ENCODE results near the gene CUL9. TPM values are rescaled to one million over a fixed set of nuclear protein-coding genes. Genes with fewer than 3 reads are reported as not detected.

CUL9 gene
- total RNA-seq, 1 donor from 2014 or later, result 11.1 TPM

GRCh38 chr6:43242908-43243663 is 61.1 kb downstream of the CUL9 start, which contains the start of gene TTBK1:
Gene TTBK1, plus strand, starts transcription at chr6:43243481. Its CDS starts 3,180 bp downstream, at chr6:43246661.
- no peaks in the 10 kb centered on the region for H4K20me1 ChIP-seq (ENCODE audit: insufficient read depth, low read length)
- Mint-ChIP-seq H3K27me3 (ENCODE audit: low read depth, unreplicated experiment) (peaks cover 8% of the 10 kb centered on the region), H3K4me1 (ENCODE audit: low read depth, unreplicated experiment) (no peaks in the 10 kb centered on the region), H3K36me3 (ENCODE audit: low read depth, unreplicated experiment) (peaks cover 3% of the 10 kb centered on the region), H3K4me3 (ENCODE audit: unreplicated experiment) (no peak within 1 kb of the TSS), H3K9me3 (ENCODE audit: unreplicated experiment) (peaks cover 11% of the 10 kb centered on the region), H3K27ac (ENCODE audit: unreplicated experiment) (no peak within 1 kb of the TSS)
- H3K79me2 ChIP-seq (ENCODE audit: insufficient read depth, low read length), result no peaks in the 10 kb centered on the region
- H3K27ac ChIP-seq (ENCODE audit: low read depth, low read length), result no peak within 1 kb of the TSS
- H3K36me3 ChIP-seq (ENCODE audit: insufficient read depth, low read length), result no peaks in the 10 kb centered on the region
- peaks cover 59% of the 10 kb centered on the region for H3K27me3 ChIP-seq (ENCODE audit: insufficient read depth, low read length)
- DNase-seq (ENCODE audit: low read depth), result no peak
- peaks cover 8% of the 10 kb centered on the region for H3K4me1 ChIP-seq (ENCODE audit: insufficient read depth, low read length)
- FAIRE-seq, result no peak
- H2AFZ ChIP-seq (ENCODE audit: low read depth, low read length), result no peak within 1 kb of the TSS
- no peaks in the 10 kb centered on the region for H3K9me3 ChIP-seq (ENCODE audit: insufficient read depth, low read depth, low read length)
- no peak within 1 kb of the TSS for H3K4me2 ChIP-seq (ENCODE audit: low read length)
- TF ChIP-seq CTCF (IDR thresholded peaks at IDR 0.05; ENCODE audit: insufficient read depth, low read depth, low read length), result no peak
- peak; percentile 89 for TF ChIP-seq EZH2 (IDR thresholded peaks at IDR 0.05; ENCODE audit: insufficient read depth, low read length)
- H3K9ac ChIP-seq (ENCODE audit: low read length), result no peak within 1 kb of the TSS
- no peak within 1 kb of the TSS for H3K4me3 ChIP-seq (ENCODE audit: insufficient read depth, low read depth, low read length)

GRCh38 chr6:43243664-43244321 is 61.8 kb downstream of the CUL9 start:
- H4K20me1 ChIP-seq (ENCODE audit: insufficient read depth, low read length), result no peaks in the 10 kb centered on the region
- peaks cover 12% of the 10 kb centered on the region for H3K27me3 Mint-ChIP-seq (ENCODE audit: low read depth, unreplicated experiment)
- no peaks in the 10 kb centered on the region for H3K4me1 Mint-ChIP-seq (ENCODE audit: low read depth, unreplicated experiment)
- H3K9ac ChIP-seq (ENCODE audit: low read length), result no peak overlapping the region
- no peaks in the 10 kb centered on the region for H3K36me3 ChIP-seq (ENCODE audit: insufficient read depth, low read length)
- no peaks in the 10 kb centered on the region for H3K79me2 ChIP-seq (ENCODE audit: insufficient read depth, low read length)
- H3K27me3 ChIP-seq (ENCODE audit: insufficient read depth, low read length), result peaks cover 62% of the 10 kb centered on the region
- H3K4me2 ChIP-seq (ENCODE audit: low read length), result no peak overlapping the region
- no peak for DNase-seq (ENCODE audit: low read depth)
- no peak overlapping the region for H3K27ac Mint-ChIP-seq (ENCODE audit: unreplicated experiment)
- no peaks in the 10 kb centered on the region for H3K9me3 ChIP-seq (ENCODE audit: insufficient read depth, low read depth, low read length)
- no peak for FAIRE-seq
- TF ChIP-seq EZH2 (IDR thresholded peaks at IDR 0.05; ENCODE audit: insufficient read depth, low read length), result peak; percentile 70
- TF ChIP-seq CTCF (IDR thresholded peaks at IDR 0.05; ENCODE audit: insufficient read depth, low read depth, low read length), result no peak
- no peak overlapping the region for H3K4me3 Mint-ChIP-seq (ENCODE audit: unreplicated experiment)
- H3K9me3 Mint-ChIP-seq (ENCODE audit: unreplicated experiment), result peaks cover 11% of the 10 kb centered on the region
- H3K36me3 Mint-ChIP-seq (ENCODE audit: low read depth, unreplicated experiment), result peaks cover 3% of the 10 kb centered on the region
- no peak overlapping the region for H2AFZ ChIP-seq (ENCODE audit: low read depth, low read length)
- no peak overlapping the region for H3K27ac ChIP-seq (ENCODE audit: low read depth, low read length)
- no peak overlapping the region for H3K4me3 ChIP-seq (ENCODE audit: insufficient read depth, low read depth, low read length)
- peaks cover 8% of the 10 kb centered on the region for H3K4me1 ChIP-seq (ENCODE audit: insufficient read depth, low read length)

Measured in astrocyte (in vitro differentiated cells and primary cell).